ENCODE results near the gene SLC35E1.

SLC35E1 gene

GRCh38 chr19:16575282-16575681, 3.1 kb upstream of the SLC35E1 start:
- H3K27me3 ChIP-seq, result no peaks in the 10 kb centered on the region
- TF ChIP-seq, protein P1, sequence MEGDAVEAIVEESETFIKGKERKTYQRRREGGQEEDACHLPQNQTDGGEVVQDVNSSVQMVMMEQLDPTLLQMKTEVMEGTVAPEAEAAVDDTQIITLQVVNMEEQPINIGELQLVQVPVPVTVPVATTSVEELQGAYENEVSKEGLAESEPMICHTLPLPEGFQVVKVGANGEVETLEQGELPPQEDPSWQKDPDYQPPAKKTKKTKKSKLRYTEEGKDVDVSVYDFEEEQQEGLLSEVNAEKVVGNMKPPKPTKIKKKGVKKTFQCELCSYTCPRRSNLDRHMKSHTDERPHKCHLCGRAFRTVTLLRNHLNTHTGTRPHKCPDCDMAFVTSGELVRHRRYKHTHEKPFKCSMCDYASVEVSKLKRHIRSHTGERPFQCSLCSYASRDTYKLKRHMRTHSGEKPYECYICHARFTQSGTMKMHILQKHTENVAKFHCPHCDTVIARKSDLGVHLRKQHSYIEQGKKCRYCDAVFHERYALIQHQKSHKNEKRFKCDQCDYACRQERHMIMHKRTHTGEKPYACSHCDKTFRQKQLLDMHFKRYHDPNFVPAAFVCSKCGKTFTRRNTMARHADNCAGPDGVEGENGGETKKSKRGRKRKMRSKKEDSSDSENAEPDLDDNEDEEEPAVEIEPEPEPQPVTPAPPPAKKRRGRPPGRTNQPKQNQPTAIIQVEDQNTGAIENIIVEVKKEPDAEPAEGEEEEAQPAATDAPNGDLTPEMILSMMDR (IDR thresholded peaks at IDR 0.05; ENCODE audit: low read depth, low read length), result no peak
- no peaks in the 10 kb centered on the region for H3K4me1 ChIP-seq
- DNase-seq, result no peak
- no peak overlapping the region for H3K4me3 ChIP-seq (ENCODE audit: low read depth, low read length)
- no peaks in the 10 kb centered on the region for H3K9me3 ChIP-seq
- peaks cover 18% of the 10 kb centered on the region for H3K36me3 ChIP-seq

- Histone ChIP-seq H3K27me3 (no peaks in the 10 kb centered on the region), H3K4me3 (ENCODE audit: low read depth, low read length) (no peak overlapping the region), H3K9me3 (no peaks in the 10 kb centered on the region), H3K36me3 (peaks cover 27% of the 10 kb centered on the region), H3K4me1 (no peaks in the 10 kb centered on the region)
- TF ChIP-seq, protein P1 (IDR thresholded peaks at IDR 0.05; ENCODE audit: low read depth, low read length), result no peak
- no peak for DNase-seq
These were observed 1.7 kb upstream of the SLC35E1 start for GRCh38 chr19:16573925-16574324.

GRCh38 chr19:16573296-16573695, 1.1 kb upstream of the SLC35E1 start:
- Histone ChIP-seq H3K36me3 (peaks cover 27% of the 10 kb centered on the region), H3K4me1 (no peaks in the 10 kb centered on the region)

DNA sequence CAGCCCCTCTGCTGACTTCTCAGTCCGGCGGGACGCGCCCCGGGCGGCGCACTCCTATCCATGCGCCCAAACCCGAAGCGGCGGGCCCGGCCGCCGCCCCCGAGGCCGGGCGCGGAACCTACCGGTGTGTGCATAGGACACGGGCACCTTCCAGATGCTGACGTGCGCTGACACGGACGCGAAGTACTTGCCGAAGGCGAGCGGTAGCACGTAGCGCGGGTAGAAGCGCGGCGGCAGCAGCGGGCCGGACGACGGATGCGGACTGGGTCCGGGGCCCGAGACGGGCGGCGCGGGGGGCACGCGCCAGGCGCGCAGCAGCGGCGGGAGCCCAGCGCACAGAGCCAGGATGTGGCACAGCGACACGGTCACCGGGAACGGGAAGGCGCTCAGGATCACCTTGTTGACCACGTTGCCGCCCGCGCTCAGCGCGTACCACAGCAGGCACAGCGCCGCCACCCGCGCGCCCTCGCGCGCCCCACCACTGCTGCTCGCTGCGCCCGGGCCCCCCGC, 338 bp downstream of the SLC35E1 start:
- TF ChIP-seq, protein P1 (IDR thresholded peaks at IDR 0.05; ENCODE audit: low read depth, low read length), result no peak
- H3K36me3 ChIP-seq, result peaks cover 34% of the 10 kb centered on the region

More at GRCh38 chr19:16573296-16573695, 1.1 kb upstream of the SLC35E1 start:
- H3K4me3 ChIP-seq (ENCODE audit: low read depth, low read length), result peak overlapping the region; percentile 99
- H3K9me3 ChIP-seq, result no peaks in the 10 kb centered on the region
- TF ChIP-seq, protein P1 (IDR thresholded peaks at IDR 0.05; ENCODE audit: low read depth, low read length), result no peak
- no peaks in the 10 kb centered on the region for H3K27me3 ChIP-seq
- no peak for DNase-seq

GRCh38 chr19:16571283-16571682, 932 bp downstream of the SLC35E1 start:
- peaks cover 34% of the 10 kb centered on the region for H3K36me3 ChIP-seq
- peak overlapping the region; percentile 93 for H3K4me3 ChIP-seq (ENCODE audit: low read depth, low read length)
- no peak for DNase-seq
- no peaks in the 10 kb centered on the region for H3K27me3 ChIP-seq
- TF ChIP-seq, protein P1 (IDR thresholded peaks at IDR 0.05; ENCODE audit: low read depth, low read length), result no peak
- no peaks in the 10 kb centered on the region for H3K9me3 ChIP-seq
- H3K4me1 ChIP-seq, result no peaks in the 10 kb centered on the region

More for the DNA sequence above, 338 bp downstream of the SLC35E1 start:
- H3K27me3 ChIP-seq, result no peaks in the 10 kb centered on the region
- H3K4me3 ChIP-seq (ENCODE audit: low read depth, low read length), result peak overlapping the region; percentile 93
- H3K4me1 ChIP-seq, result no peaks in the 10 kb centered on the region
- peak; percentile 30 for DNase-seq
- no peaks in the 10 kb centered on the region for H3K9me3 ChIP-seq

DNA sequence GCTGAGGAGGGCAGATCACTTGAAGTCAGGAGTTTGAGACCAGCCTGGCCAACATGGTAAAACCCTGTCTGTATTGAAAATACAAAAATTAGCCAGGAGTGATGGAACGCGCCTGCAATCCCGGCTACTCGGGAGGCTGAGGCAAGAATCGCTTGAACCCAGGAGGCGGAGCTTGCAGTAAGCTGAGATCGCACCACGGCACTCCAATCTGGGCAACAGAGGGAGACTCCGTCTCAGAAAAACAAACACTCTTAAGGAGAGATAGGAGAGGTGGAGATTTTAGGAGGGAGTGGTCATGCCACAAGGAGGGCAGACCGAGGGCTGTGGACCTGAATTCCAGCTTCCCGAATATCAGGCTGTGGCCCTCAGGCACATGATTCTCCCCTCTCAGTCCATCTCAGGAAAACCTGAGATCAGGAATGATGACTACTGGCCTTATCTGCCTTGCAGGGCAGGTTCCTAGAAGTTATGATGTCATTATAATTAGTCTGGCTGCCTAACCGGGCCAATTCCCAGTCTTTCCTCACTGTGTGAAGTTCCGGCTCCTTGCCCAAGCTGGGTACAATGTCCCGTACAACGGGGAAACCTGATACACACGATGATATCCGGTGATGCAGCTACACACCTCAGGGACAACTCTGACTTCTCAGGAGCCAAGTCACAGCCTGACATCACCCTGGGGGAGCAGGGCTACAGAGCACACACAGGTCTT, 2.5 kb downstream of the SLC35E1 start:
- Histone ChIP-seq H3K27me3 (no peaks in the 10 kb centered on the region), H3K36me3 (peaks cover 41% of the 10 kb centered on the region)

More for the DNA sequence above, 2.5 kb downstream of the SLC35E1 start:
- TF ChIP-seq, protein P1 (IDR thresholded peaks at IDR 0.05; ENCODE audit: low read depth, low read length), result no peak
- Histone ChIP-seq H3K9me3 (no peaks in the 10 kb centered on the region), H3K4me1 (no peaks in the 10 kb centered on the region), H3K4me3 (ENCODE audit: low read depth, low read length) (no peak overlapping the region)
- no peak for DNase-seq

All from BE2C (cell line).